SK-N-MC (cell line): ENCODE measurements around the gene CTBP1.

ENCODE experiments used
- EZH2 ChIP-seq: fragments of 200-600 bp; sonication (generic); IDR thresholded peaks from one replicate; pipeline ENCODE4 v1.6.1; 2017; ENCODE audit warnings: antibody characterized with exemption
- POLR2AphosphoS5 ChIP-seq: IDR thresholded peaks from 2 replicates; pipeline ENCODE4 v1.6.1; 2012; ENCODE audit warnings: mild to moderate bottlenecking, low read depth, low read length, borderline replicate concordance

GRCh38 chr4:1208970-1209704 lies 39.8 kb downstream of the CTBP1 start:
- TF ChIP-seq EZH2, result no peak
- TF ChIP-seq POLR2AphosphoS5, result no peak
